ENCODE results near the gene CYB5R4. TPM values are rescaled to one million over a fixed set of nuclear protein-coding genes. Genes with fewer than 3 reads are reported as not detected.

CYB5R4 gene
- total RNA-seq, result 1 to 10 TPM; 3.3 to 3.9 TPM

- peaks cover 0 to 16% of the 10 kb centered on the region in 2 donors for H3K4me1 ChIP-seq
- peak within 1 kb of the TSS; percentile 76 to 96 for H3K4me3 ChIP-seq
- H3K27ac ChIP-seq, result peak within 1 kb of the TSS; percentile 88 to 89
- DNase-seq (ENCODE audit: low spot score), result peak; percentile 94
- peak in 1 of 2 donors; percentile 69 for TF ChIP-seq CTCF (IDR thresholded peaks at IDR 0.05)
- no peaks in the 10 kb centered on the region for H3K27me3 ChIP-seq
- no peaks in the 10 kb centered on the region for H3K9me3 ChIP-seq
- no peaks in the 10 kb centered on the region for H3K36me3 ChIP-seq
Observed at GRCh38 chr6:83859410-83860358, at the start of gene CYB5R4. TSS of gene CYB5R4 (plus strand) at chr6:83859689. CDS start at chr6:83859783, 94 bp downstream.

GRCh38 chr6:83812595-83812994, 46.9 kb upstream of the CYB5R4 start:
- H3K4me3 ChIP-seq, result no peak overlapping the region
- H3K9me3 ChIP-seq, result no peaks in the 10 kb centered on the region
- H3K4me1 ChIP-seq, result no peaks in the 10 kb centered on the region
- H3K27ac ChIP-seq, result no peak overlapping the region
- H3K36me3 ChIP-seq, result no peaks in the 10 kb centered on the region
- TF ChIP-seq CTCF (IDR thresholded peaks at IDR 0.05), result no peak
- no peak for DNase-seq (ENCODE audit: low spot score)
- H3K27me3 ChIP-seq, result no peaks in the 10 kb centered on the region

GRCh38 chr6:83815631-83816272, 43.7 kb upstream of the CYB5R4 start:
- Histone ChIP-seq H3K4me1 (no peaks in the 10 kb centered on the region), H3K9me3 (no peaks in the 10 kb centered on the region), H3K27ac (no peak overlapping the region), H3K4me3 (no peak overlapping the region), H3K27me3 (no peaks in the 10 kb centered on the region), H3K36me3 (no peaks in the 10 kb centered on the region)
- no peak for TF ChIP-seq CTCF (IDR thresholded peaks at IDR 0.05)
- DNase-seq (ENCODE audit: low spot score), result no peak

GRCh38 chr6:83822629-83823169, 36.8 kb upstream of the CYB5R4 start:
- Histone ChIP-seq H3K36me3 (no peaks in the 10 kb centered on the region), H3K27ac (no peak overlapping the region), H3K4me3 (no peak overlapping the region), H3K4me1 (no peaks in the 10 kb centered on the region), H3K9me3 (peaks cover 0 to 5% of the 10 kb centered on the region in 2 donors), H3K27me3 (no peaks in the 10 kb centered on the region)
- no peak for DNase-seq (ENCODE audit: low spot score)
- TF ChIP-seq CTCF (IDR thresholded peaks at IDR 0.05), result no peak

GRCh38 chr6:83824388-83824801, 35.1 kb upstream of the CYB5R4 start:
- Histone ChIP-seq H3K9me3 (peaks cover 0 to 5% of the 10 kb centered on the region in 2 donors), H3K4me1 (no peaks in the 10 kb centered on the region), H3K27me3 (no peaks in the 10 kb centered on the region), H3K4me3 (no peak overlapping the region), H3K36me3 (no peaks in the 10 kb centered on the region), H3K27ac (no peak overlapping the region)
- TF ChIP-seq CTCF (IDR thresholded peaks at IDR 0.05), result no peak
- no peak for DNase-seq (ENCODE audit: low spot score)
